GM12873 (cell line): ENCODE results near the gene S1PR1.

ENCODE experiments used
- CTCF ChIP-seq: IDR thresholded peaks from 2 replicates; pipeline ENCODE4 v1.5.1; 2012; ENCODE audit warnings: low read depth, mild to moderate bottlenecking, moderate library complexity, low read length, control low read depth; ENCODE audit not compliant: insufficient read depth; ENCODE audit errors: missing control alignments

Gene S1PR1

GRCh38 chr1:101215363-101216011 lies 21.3 kb upstream of the S1PR1 start:
- no peak for TF ChIP-seq CTCF

DNA sequence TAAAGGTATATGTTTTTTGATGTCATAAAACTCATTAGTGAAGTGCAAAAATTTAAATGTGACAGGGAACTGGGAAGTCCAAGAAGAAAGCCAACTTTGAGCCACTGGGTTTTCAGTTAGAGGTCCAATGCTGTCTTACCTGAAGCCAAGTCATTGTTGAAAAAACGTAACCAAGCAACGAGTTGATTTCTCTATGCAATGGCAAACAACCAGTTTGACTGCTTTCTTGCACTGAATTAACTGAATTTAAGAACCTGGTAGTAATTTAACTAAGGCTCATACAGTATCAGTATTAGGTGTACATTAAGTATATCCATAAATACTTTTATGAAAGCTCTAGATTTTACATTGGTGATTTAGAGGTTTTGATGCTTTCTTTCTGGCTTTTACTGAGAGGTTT lies 20.2 kb upstream of the S1PR1 start:
- TF ChIP-seq CTCF: no peak

DNA sequence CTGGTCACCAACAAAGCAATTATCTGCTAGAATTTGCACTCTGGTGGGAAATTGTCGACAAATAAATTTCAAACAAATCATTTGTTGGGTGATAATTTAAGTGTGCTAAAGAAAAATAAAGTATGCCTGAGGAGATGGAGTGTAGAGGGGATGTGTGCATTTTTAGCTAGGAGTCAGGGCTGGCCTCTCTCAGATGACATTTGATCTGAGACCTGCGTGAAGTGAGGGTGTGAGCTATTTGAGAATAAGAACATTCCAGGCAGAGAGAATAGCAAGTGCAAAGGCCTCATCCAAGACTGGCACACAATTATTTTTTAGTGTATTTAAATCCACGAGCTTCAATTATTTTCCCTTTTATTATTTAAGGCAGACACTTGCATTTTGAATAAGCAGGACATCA lies 19.7 kb upstream of the S1PR1 start:
- no peak for TF ChIP-seq CTCF

DNA sequence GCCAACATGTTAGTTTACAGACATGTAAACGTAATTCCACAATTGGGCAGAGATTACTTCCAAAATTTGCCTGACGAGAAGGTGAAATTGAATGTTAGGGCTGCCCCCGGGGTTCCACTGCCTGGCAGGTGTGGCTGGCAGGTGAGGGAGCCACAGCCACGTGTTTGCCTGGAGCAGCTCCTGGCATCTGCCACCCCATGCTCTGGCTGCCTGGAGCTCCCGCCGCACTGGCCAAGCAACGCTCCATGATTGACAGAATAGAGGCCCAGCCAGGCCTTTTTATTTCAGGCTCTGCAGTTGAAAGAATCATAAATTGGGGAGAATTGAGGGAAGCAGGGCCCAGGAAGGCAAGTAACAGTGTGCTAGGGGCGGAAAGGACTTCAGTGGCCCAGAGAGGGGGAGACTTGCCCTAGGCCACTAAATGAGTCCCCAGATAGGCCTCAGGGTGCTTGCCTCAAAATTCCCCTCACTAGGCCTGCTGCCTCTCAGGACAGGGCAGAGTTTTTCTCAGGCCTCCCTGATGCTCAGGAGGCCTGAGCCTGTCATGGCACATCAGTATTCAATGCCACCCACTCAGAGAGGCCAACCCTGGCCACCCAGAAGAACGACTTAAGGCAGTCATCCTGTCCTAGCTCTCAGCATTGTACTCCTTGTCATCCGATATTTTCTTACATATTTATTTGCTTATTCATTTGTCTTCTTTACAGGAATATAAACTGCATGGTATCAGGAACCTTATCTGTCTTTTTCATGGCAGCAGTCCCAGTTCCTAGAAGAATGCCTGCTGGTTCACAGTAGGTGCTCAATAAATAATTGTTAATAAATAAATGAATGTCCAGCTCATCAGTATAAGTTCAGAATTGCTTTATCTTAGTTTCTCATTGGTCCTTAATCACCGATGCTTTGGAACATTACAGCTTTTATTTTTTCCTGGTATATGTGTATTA lies 16.6 kb upstream of the S1PR1 start:
- no peak for TF ChIP-seq CTCF

- no peak for TF ChIP-seq CTCF
These were observed 15.9 kb upstream of the S1PR1 start for GRCh38 chr1:101220906-101221305.

DNA sequence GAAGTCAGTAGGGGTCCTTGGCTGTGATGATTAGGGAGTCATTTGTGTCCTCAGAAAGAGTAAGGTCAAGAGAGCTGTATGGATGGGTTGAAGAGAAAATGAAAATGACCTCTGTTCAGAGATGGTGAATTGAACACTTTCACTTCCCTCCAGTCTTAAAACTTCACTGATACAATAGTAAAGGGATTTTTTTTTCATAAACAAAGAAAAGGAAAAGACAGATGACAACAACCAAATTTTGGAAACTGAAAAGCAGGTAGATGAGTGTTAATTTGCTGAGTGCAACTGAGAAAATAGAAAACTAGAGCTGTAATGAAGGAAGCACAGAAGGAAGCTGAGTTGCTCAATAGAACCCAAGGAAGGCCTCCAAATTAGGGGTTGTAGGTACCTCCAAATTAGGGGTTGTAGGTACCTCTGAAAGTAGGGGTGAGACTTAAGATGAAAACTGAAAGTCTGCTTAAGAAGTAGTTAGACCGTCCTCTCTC lies 14.8 kb upstream of the S1PR1 start:
- TF ChIP-seq CTCF: no peak

GRCh38 chr1:101227837-101228236 lies 9.0 kb upstream of the S1PR1 start:
- TF ChIP-seq CTCF: no peak
